Measurements from ENCODE around the gene ITGA11.

ITGA11 gene

DNA sequence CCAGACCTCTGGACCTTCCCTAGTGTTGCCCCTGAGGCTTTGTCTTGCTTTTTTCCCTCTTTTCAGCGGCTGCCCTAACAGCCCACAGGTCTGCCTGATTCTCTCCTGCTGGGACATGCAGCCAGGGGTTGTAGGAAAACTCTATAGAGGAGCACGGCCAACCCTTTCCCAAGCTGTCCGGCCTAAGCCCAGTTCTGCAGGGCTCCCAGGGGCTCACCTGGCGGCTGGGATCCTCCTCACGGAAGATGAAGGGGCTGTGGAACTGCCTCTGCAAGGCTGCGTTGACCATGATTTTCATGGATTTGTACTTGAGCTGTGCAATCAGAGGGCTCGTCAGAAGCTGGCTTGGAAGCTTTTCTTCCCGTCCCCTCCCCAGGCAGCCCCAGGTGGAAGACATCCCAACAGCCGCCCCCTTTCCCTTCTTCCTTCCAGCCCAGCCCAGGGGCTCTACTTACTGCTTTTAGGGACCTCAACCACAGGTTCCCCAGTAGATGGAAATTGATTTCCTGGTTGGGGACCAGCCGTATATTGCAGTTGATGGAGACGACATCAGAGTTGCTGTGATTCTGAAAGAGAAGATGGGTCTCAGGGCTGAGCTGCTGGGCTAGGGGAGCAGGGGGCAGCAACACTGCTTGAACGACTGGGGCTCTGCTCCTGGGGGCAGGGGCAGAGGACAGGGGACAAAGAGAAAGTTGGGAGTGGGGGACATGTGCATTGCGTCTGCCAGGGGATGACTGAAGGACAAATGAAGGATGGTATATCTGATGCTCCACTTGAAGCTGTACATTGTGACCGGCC is 124.6 kb downstream of the ITGA11 start:
- no peak for DNase-seq

DNA sequence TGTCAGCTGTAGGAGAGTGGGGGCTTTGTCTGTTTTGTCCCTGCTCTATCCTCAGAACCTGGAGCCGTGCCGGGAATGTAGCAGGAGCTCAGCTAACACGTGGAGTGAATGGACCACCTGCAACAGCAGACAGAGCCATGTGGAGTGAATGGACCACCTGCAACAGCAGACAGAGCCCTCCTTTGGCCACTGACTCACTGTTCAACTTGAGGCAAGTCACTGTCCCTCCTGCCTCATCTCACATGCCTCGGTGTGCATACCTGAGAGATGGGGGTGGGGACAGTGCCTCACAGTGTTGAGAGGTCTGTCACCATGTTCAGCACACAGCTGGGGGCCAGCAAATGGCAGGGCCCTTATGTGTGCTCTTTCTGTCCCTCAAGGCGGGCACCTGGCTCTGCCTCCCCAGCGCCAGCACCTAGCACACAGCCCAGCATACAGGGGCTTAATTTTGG is 126.5 kb downstream of the ITGA11 start:
- DNase-seq: no peak

DNA sequence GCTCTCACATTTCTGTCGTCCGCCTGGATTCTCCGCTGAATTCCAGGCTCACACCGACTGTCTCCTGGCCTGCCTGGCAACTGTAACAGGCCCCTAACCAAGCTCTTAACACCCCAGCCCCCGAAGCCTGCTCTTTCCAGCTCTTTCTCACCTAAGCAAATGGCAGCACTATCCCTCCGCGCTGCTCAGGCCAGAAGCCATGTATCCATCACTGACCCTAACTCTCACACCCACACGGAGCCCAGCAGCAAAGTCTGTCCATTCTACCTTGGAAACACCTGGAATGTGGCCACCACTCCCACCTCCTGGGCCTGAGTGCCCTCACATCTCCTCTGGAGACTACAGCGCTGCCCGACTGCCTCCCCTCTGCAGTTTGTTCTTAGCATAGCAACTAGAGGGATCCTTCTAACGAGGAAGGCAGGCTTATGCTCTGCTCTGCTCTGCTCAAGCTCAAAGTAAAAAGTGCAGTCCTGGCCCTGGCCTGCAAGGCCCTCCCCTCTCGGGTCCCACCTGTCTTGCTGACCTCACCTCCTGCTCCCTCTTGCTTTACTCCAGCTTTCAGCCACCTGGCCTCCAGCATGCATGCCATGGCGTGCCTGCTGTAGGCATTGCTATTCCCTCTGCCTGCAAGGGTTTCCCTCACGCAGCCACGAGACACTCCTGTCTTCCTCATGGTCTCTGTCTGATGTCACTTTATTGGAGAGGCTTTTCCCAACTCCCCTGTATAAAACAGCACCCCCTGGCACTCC is 127.2 kb downstream of the ITGA11 start:
- no peak for DNase-seq

DNA sequence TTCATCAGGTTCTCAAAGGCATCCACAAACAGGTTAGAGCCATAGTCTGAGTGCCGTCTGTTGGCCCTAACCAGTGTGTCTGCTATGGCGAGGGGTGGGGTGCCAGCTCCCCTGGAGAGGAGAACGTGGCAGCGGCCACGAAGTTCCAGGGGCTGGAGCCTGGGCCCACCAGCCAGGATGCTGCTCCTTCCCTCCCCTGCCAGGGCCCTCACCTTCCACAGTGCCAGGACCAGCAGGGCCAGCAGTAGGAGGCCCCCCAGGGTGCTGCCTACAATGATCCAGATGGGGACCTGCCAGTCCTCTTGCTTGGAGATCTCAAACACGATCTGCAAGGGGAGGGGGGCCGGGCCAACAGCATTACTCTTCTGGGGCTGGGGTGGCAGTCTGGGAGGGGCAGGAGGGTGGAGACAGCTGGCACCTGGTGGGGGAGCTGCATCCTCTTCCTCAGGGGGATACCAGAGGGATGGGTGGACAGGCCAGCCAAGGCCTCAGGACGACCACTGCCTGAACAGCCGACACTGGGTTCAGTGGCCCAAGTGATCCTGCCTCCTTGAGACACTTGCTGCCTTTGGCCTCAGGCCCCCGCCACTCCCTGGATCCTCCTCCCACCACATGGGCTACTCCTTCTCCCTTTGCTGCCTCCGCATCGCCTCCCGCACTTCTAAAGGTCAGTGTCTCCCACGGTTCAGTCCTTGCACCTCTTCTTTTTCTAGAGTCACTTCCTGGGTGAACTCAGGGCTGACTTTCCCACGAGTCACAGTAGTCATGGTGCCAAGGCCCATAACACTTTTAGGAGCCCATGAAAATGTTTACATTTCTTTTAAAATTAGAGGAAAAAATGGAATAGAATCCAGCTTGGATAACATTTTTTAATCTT is 128.2 kb downstream of the ITGA11 start:
- DNase-seq: no peak

DNA sequence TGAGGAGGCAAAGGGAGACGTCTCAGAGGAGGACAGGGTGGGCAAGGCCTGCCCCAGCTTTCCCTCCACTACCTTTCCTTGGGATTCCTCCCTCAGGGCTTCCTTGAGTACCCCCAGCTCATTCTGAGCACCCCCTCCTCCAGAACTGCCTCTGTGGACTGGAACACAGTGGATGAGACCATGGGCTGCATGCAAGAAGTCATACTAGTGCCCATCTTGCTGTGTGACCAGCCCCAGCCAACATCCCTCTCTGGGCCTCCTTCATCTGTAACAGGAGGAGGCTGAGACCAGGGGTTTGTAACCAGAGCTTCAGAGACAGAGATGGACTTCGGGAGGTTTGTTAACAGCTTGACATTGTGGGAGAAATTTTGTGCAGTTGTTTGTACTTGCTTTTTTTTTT is 128.8 kb downstream of the ITGA11 start:
- DNase-seq: no peak

DNA sequence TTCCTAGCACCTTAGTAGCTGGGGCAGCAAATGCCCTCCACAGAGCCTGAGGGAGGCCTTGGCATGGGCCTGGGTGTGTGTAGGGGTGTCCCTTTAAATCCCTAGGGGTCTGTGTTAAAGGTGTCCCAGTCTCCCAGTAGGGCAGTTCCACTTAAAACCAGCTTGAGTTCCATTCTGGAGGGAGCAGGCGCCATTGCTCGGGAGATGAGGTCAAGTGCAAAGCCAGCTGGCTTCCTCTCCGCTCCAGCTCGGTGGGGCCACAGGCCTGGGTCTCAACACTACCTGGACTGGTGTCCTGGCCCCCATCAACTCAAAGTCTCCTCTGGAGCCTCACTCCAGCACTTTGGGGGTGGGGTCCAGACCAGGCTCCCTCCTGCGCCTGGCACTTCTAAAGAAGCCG is 129.2 kb downstream of the ITGA11 start:
- no peak for DNase-seq

DNA sequence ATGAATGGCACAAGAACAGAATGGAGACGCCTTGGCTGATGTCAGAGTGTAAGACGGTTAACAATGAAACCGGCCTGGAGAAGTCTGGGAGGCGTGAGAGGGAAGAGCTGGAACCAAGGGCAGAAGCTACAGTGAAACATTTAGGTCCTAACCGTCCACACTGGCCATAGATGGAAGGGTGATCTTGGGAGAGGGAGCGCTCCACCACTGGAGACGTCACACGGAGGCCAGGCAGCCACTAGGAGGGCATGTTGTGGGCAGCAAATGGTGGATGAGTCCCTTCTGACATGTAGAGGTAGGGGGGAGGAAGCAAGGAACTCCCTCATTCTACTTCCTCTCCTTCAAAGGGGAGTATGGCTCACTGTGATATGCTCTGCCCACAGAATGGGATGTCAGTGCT is 130.7 kb downstream of the ITGA11 start:
- DNase-seq: no peak

DNA sequence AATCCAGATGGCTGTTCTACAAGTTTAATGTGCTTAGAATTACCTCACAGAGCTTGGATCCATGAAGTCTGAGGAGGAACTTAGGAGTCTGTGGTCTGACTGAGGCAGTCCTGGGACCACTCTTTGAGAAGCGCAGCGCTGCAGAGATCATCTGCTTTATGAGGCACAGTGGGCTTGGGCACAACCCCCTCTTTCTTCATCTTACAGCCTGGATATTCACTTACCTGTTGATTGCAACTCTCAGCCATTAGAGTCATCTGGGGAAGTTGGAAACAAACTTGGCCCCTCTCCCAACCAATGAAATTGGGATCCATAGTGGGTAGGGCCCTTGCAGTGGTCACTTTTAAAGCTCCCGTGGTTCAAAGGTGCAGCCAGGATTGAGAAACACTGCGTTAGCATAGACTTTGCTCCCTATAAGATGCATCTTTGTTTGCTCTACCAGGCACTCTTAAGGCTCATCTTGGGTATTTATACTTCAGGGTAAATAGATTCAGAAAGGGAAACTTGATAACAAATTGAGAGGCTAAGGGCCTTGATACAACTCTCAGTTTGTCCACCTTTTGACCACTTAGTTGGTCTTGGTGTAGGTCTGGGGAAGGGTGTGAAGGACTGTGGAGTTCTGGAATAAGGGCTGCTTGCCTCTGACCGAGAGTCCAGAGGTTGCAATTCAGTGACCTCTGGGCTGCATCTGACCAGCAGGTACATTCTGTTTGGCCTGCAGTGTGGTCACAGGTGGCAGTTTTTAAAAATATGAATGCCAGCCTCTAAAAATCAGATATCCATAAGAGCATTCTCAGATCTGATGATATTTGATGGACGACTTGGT is 131.6 kb downstream of the ITGA11 start:
- DNase-seq: no peak

DNA sequence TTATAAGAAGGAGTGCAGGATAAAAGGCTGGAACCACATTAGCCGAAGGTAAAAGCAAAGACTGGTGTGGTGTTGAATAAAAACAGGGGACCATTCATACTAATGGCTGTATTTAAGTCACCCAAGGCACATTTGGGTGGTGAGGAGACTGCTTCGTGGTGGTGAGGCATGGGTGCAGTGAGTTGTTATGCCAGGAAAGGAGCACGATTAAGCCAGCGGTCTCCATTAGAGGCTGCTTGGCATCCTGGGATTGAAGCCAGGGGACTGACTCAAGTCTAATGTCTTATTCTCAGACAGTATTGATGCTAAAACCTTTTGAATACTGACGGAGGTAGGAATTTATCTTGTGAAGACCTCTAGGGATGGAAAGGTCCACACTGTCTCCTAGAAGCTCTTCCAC is 132.5 kb downstream of the ITGA11 start:
- DNase-seq: no peak

DNA sequence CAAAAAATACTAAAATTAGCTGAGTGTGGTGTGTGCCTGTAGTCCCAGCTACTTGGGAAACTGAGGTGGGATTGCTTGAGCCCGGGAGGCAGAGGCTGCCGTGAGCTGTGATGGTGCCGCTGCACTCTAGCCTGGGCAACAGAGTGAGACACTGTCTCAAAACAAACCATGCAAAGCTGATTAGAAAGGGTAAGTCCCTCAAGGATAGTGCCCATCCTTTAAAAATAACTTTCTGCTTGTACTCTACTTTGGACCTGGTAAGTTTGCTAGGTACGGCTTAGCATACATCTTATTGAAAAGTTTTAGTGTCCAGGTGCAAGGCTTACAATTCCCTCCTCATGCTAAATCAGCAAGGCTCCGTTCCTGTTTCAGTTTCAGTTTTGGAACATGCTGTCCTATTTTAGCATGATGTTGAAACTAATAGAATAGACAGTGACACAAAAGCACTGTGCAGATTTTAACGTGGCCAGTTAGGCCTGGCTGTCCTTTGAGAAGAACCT is 133.0 kb downstream of the ITGA11 start:
- no peak for DNase-seq

DNA sequence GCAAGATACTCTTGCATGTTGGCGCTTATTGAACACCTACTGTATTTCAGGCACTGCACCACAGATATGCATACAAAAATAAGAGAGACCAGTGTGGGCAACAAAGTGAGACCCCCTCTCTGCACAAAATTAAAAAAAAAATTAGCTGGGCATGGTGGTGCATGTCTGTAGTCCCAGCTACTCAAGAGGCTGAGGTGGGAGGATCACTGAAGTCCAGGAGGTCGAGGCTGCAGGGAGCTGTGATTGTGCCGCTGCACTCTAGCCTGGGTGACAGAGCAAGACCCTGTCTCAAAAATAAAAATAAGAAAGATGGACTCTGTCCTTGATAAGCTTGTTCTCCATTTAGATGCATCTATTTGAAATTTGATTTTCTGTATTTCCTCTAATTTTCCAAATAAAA is 133.6 kb downstream of the ITGA11 start:
- DNase-seq: no peak

DNA sequence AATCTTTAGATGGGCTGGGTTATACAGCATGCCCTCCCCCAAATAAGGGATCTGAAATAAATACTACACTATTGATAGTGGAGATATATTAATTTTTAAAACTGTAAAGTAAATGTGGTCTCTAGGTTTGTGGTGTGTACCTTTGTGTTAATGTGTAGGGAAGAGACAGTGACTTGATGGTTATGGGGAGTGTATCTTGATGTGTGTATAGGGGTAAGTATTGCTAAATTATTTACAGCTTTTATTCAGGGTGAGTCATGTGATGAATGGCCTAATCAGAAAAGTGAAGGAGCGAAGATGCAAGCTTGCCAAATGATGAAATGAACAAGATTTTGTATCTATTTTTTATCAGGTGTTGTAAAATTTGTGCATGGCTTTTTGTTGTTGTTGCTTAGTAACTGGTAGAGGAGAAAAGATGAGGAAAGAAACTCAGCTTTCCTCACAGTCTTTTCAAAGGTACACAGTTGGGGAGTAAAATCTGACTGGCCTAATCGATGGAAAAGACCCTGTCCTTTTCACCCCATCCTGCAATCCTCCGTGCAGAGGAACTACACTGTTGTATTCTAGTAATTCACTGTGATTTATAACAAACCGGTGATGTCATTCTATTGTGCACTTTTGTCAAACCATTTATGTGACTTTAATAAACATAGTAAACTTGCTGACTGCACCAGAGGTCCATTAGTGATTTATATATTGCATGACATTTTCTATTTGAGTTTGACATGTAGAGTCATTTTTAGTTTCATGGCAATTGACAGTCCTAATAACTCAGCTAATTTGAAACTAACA is 136.8 kb downstream of the ITGA11 start:
- no peak for DNase-seq

DNA sequence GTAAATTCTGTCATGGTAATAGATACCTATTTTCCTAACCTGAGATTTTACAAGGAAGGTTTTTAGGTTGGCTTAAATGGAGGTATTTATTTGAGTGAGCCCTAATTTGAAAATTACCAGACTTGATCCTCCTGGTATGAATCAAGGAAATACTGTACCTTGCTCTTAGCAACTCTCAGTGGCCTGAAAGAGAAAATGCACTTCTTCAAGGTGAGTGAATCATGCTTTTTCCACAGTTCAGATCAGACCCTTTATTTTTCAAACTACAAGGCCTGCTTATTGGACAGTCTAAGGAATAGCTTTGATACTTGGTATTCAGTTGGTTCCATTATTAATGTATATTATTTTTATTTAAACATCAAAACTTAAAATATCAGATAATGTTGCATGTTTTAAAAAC is 139.0 kb downstream of the ITGA11 start:
- DNase-seq: no peak

DNA sequence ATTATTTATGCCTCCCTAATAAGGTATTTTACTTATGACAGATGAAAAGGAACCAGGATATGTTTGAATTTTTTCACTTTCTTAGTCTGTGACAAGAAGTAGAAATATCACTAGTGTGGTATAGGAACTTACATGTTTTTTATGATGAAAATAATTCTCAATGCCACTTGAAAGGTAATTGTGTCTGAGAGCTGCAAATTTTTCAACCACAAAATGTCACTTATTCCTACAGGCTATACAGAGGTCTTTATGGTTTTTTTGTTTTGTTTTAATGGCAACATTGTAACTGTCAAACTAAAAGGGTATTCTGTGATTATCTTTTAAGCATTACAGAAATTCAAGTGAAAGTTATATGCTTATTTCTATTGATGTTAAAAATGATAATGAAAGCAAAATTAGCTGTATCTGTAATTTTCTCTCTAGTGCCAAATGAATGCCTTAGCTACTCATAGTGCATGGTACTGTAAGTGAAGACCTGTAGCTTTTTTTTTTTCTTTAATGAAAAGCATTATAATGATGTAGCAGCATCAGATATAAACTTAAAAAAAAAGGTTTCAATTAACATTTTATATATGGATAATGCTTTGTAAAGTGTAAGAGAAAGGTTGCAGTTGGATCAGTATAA is 139.7 kb downstream of the ITGA11 start:
- no peak for DNase-seq

DNA sequence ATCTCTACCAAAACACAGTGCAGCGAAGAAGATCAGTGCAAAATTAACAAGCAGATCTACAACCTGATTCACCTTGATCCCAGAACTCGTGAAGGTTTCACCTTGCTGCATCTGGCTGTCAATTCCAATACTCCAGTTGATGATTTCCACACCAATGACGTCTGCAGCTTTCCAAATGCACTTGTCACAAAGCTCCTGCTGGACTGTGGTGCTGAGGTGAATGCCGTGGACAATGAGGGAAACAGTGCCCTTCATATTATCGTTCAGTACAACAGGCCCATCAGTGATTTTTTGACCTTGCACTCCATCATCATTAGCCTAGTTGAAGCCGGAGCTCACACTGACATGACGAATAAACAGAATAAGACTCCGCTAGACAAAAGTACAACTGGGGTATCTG is 141.2 kb downstream of the ITGA11 start:
- no peak for DNase-seq

DNA sequence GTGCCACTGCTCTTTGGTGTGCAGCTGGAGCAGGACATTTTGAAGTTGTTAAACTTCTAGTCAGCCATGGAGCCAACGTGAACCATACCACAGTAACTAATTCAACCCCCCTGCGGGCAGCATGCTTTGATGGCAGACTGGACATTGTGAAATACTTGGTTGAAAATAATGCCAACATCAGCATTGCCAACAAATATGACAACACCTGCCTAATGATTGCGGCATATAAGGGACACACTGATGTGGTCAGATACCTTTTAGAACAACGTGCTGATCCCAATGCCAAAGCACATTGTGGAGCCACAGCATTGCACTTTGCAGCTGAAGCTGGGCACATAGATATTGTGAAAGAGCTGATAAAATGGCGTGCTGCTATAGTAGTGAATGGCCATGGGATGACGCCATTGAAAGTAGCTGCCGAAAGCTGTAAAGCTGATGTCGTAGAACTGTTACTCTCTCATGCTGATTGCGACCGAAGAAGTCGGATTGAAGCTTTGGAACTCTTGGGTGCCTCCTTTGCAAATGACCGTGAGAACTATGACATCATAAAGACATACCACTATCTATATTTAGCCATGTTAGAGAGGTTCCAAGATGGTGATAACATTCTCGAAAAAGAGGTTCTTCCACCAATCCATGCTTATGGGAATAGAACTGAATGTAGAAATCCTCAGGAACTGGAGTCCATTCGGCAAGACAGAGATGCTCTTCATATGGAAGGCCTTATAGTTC is 142.2 kb downstream of the ITGA11 start:
- no peak for DNase-seq

DNA sequence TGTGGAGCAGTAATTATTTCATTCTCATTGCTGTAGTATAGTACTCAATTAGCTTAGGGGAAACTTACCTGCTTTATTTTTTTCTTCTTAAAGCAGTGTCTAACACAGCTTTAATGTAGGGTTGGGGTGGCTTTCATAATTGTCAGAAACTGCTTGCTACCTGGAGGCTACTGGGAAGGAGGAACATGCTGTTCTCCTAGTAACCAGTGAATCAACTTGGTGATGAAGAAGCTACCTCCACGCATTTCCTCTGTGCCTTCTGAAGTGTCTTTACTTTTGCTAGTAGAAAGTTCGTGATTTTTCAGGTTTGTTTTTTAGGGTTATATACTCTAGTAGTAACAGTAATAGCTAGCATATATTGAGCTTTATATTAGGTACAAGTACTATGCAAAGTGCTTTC is 142.9 kb downstream of the ITGA11 start:
- no peak for DNase-seq

DNA sequence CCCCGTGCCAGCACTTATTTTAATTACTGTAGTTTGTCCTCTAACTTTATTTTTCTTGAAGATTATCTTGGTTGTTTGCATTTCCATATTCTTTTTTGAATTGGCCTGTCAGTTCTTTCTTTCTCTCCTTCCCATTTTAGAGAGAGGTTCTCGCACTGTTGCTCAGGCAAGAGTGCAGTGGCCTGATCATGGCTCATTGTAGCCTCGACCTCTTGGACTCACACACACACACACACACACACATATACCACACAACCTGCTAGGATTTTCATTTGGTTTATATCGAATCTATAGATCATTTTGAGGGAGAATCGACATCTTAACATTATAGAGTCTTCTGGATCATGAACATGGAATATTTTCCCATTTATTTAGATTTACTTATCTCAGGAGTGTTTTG is 145.7 kb downstream of the ITGA11 start:
- no peak for DNase-seq

DNA sequence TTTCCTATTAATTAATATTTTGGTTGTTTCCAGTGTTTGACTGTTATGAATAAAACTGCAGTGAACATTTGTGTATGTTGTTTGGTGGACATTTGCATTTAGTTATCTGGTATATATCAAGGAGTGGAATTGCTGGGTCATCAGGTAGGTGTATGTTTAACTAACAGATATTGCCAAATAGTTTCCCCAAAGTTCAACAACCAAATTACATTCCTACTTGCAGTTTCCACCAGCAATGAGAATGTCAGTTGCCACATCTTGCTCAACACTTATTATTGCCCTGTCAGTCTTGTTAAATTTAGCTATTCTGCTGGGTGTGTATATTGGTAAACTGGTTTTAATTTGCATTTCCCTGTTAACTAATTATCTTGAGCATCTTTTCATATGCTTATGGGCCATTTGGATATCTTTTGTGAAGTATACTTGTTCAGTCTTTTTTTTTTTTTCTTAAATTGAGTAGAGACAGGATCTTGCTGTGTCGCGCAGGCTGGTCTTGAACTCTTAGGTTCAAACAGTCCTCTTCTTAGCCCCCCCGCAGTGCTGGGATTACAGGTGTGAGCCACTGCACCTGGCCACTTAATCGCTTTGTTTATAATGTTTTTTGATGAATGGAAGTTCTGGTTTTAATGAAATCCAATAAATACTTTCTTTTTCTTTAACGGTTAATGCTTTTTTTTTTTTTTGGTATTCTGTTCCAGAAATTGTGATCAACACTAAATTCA is 146.5 kb downstream of the ITGA11 start:
- DNase-seq: no peak
